Measurements from ENCODE around the gene DLGAP1. TPM values are rescaled to one million over a fixed set of nuclear protein-coding genes. Genes with fewer than 3 reads are reported as not detected.
"Not testable (repeated sequence)": the region's sequence is repeated elsewhere in the genome, so short reads cannot be mapped to it uniquely, and the experiment has no call there.

Gene DLGAP1
- total RNA-seq, 1 experiment from 2014 or later, result 0.53 TPM

DNA sequence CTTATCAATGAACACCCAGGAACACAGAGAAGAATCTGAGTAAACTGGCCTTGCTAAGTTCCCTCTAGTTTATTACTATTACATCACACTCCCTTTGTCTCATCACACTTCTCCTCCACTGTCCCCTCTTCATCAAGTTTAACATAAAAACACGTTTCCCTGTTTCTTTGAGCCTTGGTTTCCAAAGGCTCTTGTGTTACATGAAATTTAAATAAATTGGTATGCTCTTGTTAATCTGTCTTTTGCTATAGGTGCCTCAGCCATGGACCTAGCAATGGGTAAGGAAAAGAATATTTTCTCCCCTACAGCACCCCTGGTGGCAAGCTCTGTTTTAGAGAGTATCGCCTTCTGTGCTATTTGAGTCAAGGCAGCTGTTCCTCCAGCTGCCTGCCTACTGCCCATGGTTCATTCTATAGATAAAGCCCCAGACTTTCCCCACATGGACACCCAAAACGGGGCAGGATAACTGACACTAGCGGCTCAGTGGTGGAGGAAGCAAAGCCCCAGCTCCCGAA is 973.4 kb downstream of the DLGAP1 start:
- DNase-seq (ENCODE audit: low spot score), result peak; percentile 77

DNA sequence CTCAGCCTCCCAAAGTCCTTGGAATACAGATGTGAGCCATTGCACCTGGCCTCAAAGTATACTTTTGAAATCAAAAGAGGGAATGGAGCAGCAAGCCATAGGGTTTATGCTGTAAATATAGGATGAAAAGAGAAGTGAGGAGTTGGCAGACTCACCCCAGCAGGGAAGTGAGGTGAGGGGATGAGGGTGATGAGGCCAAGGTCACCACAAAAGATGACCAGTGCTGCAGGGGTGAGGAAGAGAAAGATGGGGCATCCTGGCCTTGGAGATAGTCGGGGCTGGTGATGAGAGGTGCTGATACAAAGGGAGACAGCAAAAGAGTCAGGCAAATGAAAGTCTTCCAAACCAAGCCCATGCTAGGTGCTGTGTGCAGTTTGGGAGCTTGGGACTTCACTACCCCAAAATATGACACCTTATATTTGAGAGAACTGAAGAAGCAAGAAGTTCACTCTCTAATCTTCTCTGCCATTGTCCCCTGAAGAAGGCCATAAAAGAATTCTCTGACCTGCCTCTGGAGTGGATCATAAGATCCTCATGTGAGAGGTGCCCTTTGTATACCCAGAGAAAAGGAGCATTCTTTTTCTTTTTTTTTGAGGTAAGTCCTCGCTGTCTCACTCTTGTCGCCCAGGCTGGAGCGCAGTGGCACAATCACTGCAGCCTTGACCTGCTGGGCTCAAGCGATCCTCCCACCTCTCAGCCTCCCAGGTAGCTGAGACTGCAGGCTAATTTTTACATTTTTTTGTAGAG is 974.1 kb downstream of the DLGAP1 start:
- DNase-seq (ENCODE audit: low spot score), result no peak

DNA sequence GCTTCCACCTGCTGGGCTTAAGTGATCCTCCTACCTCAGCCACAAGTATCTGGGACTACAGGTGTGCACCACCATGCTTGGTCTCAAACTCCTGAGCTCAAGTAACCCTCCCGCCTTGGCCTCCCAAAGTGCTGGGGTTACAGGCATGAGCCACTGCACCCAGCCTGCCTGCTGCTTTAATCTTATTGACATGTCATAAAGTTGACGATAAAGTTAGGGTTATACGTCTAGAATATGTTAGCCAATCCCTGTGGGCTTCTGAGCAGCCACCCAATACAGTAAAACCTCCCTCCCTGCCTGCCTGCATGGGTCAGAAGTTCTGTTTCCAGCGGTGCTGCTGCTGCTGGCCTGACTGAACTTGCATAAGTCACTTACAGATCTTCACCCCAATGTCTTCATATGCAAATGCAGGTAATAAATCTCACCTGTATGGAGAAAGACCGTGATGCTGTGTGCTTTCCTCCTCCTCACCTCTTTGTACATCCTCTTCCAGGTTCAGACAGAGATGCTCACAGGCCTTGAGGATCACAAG is 975.1 kb downstream of the DLGAP1 start:
- no peak for DNase-seq (ENCODE audit: low spot score)

DNA sequence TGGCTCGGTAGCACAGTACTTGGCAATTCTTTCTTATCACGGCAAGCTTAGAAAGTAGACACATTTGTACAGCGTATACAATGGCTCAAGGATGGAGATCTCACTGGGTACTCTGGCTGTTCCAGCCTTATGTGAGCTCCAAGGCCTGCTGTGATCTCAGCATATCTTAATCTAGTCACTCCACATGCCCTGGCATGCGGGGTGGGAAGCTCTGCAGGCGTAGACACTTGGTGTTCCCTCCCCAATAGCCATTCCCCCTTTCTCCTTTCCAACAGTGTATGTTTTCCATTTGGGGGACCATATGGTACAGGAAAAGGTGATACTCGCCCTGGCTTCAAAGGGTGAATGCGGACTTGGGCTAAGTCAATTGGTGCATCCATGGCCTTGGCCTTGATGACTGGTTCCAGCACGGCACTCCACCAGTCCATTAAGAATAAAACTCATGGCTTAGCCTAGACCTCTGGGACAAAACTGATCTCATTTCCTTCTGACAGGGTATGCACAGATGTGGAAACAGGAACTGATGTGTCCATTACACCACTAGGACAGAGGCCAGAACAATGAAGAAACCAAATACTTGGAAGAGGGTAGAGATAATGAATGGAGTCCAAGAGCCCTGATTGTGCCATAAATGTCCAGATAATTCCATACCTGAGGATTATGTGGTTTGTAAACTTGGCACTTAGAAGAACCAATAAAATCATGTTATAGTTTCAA is 976.7 kb downstream of the DLGAP1 start:
- no peak for DNase-seq (ENCODE audit: low spot score)

DNA sequence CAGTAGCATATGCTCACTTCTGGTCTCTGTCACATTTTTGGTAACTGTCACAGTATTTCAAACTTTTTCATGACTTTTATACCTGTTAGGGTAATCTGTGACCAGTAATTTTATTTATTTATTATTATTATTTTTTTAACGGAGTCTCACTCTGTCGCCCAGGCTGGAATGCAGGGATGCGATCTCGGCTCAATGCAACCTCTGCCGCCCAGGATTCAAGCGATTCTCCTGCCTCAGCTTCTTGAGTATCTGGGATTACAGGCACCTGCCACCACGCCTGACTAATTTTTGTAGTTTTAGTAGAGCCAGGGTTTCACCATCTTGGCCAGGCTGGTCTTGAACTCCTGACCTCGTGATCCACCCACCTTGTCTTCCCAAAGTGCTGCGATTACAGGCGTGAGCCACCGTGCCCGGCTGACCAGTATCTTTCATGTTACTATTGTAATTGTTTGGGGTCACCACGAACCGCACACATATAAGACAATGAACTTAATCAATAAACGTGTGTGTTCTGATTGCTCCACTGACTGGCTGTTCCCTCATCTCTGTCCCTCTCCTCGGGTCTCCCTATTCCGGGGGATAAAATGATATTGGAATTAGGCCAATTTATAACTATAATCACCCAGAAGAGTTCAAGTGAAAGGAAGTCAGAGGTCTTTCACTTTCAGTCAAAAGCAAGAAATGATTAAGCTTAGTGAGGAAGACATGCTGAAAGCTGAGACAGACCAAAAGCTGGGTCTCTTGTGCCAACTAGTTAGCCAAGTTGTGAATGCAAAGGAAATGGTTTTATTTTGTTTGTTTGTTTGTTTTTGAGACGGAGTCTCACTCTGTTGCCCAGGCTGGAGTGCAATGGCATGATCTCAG is 982.2 kb downstream of the DLGAP1 start:
- DNase-seq (ENCODE audit: low spot score), result no peak

DNA sequence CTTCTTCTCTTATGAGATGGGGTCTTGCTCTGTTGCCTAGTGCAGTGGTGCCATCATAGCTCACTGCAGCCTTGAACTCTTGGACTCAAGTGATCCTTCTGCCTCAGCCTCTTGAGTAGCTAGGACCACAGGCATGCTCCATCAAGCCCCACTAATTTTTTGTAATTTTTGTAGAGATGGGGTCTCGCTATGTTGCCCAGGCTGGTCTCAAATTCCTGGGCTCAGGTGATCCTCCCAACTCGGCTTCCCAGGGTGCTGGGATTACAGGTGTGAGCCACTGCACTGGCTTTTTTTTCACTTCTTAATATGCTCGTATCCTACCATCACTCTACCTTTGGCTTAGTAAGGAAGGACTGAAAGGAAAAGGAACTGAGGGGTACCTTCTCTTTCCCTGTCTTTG is 983.0 kb downstream of the DLGAP1 start:
- DNase-seq (ENCODE audit: low spot score), result not testable (repeated sequence)

DNA sequence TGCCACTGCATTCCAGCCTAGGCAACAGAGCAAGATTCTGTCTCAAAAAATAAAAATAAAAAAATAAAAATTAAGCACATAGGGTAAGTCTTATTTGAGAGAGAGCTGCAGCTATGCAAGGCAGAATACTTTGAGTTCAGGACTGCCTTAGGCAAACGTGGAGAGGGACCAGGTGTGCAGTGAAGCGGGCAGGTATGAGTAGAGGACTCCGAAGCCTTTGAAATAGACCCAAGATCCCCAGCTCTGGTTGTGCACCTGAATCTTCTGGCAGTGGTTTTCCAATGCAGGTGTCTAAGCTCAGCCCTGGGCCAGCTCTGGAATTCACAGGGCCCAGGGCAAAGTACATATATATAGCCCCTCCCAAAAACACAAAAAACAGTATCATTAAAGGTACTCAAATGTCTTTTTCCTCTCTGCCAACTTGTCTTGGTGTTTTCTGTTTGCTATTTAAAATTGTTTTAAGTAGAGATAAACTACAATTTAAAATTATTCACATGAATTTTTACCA is 983.9 kb downstream of the DLGAP1 start:
- DNase-seq (ENCODE audit: low spot score), result no peak

DNA sequence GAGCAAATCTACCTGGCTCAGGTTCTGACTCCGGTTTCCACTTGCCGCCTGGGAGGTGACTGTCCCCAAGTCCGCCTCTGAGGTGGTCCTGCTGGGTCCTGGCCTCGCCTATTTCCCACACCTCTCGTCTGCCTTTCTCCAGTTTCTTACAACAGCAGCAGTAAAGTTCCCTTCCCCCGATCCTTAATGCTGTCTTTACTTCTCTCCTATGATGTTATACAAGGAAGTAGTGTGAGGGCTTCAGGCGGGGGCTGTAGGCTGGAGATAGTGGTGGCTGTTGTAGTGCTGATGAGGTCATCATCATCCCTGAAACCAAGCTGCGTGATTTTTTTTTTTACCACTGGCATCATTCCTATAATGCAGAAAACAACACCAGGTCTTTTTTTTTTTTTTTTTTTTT is 986.3 kb downstream of the DLGAP1 start:
- no peak for DNase-seq (ENCODE audit: low spot score)

DNA sequence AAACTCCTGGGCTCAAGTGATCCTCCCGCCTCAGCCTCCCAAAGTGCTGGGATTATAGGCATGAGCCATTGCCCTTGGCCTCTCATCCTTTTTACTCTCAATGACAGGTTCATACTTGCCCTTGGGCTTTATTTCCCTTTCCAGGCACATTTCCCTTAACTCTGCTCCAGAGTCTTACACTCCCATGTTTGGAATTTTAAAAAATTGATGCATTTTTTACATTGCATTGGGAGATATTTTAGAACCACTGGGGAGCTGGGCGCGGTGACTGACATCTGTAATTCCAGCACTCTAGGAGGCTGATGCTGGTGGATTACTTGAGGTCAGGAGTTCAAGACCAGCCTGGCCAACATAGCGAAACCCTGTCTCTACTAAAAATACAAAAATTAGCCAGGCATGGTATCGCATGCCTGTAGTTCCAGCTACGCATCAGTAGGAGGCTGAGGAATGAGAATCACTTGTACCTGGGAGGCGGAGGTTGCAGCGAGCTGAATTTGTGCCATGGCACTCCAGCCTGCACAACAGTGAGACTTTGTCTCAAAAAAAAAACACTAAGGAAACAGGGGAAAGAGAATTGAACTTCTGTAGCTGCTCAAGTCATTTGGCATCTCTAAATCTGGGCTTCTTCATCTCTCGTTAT is 986.9 kb downstream of the DLGAP1 start:
- DNase-seq (ENCODE audit: low spot score), result no peak

DNA sequence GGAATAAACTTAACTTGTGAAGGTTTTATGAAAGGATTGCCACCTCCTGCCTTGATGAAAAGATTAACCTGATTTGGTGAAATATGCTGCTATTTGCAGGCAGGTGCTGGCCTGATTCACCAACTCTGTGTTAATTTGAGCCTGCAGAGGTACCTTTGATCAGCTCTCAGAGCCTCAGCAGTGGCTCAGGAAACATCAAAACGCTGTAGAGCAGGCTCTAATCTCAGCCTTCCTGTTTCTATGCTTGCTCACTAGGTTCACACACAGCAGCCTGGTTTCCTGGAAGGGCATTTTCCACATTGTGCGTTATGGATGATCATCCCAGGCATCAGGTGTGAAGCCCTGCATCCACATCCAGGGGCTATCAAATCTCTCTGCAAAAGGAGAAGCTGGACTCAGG is 988.2 kb downstream of the DLGAP1 start:
- no peak for DNase-seq (ENCODE audit: low spot score)

DNA sequence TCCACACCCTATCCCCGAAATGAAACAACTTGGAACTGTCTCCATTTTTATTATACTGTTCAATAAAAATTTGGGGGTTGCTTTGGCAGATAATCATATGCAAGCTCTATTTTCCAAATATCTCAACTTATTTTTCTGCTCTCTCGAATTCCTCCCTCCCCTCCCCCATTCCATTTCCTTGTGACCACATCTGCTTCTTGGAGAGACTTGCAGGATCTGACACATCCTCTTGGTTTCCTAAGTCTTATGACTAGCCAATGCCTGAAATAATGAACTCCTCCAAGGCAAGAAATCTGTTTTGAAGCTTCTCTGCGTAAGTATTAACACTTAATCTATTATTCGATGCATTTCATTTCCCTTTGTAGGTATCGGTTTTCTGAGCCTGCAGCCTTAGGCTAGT is 989.1 kb downstream of the DLGAP1 start:
- DNase-seq (ENCODE audit: low spot score), result peak; percentile 18

DNA sequence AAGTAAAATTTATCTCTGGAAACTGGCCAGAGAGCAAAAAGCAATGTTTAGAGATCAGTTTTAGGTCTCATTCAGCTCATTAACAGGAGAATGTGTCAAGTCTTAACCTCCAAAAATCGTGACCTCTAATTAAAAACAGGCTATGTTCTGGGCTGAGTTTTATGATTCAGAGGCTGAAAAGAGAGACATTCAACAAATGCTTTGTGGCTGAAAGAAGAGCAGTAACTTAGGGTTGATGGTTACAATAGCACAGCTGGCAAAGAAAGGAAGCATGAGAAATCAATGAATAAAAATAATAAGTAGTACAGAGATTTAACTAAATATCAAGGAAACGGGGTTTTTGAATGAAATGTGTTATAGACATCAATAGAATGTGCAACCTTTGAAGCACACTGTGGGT is 992.1 kb downstream of the DLGAP1 start:
- peak; percentile 34 for DNase-seq (ENCODE audit: low spot score)

DNA sequence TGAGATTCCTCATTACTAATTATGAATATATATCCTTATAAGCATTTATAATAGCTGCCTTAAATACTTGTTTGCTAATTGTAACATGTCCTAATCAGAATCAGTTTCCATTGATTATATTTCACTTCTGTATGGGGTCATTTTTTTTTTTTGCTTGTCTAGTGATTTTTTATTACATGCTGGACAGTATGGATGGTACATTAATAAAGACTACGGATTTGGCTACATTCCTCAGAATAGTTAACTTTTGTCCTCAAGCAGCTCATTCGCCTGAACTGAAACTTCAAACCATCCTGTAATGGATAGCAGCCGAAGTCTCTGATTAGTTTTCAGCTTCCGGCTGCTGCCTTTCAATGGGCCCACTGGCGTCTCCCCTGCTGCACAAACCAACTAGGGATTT is 993.4 kb downstream of the DLGAP1 start:
- no peak for DNase-seq (ENCODE audit: low spot score)

DNA sequence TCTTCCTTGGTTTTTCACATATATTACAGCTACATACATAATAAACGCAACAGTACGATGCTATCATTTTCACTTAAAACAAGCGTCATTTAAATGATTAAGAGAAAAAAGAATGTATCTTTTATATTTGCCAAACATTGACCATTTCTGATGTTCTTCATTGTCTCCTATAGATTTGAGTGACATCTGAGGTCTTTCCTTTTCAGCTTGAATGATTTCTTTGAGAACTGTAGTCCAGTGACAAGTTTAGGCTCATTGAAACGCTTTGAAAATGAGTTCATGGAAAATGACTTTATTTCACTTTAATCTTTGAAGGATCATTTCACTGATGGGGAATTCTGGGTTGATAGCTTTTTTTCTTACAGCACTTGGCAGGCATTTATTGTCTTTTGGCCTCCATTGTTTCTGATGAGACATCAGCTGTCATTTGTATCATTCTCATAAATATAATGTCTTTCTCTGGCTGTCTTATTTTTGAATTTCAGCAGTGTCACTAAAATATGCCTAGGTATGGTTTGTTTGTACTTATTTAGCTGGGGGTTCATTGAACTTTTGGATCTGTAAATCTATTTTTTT is 994.2 kb downstream of the DLGAP1 start:
- DNase-seq (ENCODE audit: low spot score), result peak; percentile 14

DNA sequence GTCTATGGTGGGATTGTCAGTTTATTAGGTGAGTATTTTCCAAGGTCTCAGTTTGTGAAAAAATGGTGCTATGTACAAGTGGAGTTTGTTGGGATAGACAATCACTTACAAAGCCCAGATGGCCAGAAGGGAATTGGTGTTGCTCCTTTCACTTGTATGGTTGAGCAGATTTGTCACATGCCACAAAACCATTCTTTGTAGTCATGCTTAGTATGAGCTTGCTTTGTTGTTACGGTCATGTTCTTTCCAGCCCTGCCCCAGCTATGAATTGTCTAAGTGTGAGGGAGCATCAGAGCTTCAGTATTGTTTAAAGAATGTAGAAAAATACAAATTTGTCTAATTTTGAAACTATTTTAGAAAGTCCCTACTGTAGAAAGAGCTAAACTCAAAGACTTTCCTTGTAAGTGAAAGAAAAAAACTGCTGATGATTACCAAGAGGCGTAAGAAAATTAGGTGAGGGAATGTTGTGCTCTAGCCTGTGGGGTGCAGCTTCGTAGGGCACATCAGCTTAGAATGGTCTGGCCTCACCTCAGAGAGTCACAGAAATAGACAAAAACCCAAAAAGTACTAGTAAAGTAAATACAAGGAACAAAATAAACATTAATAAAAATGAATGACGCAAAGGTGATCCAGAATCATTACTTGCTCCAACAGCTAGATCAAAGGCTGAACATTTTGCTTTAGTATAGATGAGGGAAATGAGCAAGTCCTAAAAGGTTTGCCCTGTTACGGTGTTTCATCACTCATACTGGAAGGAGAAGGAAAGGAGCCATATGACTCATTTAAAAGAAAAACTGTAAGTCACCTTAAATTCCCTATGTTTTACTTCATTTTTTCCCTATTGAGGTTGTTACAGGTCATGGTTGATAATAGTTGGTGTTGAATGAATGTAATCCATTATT is 995.9 kb downstream of the DLGAP1 start:
- peak; percentile 39 for DNase-seq (ENCODE audit: low spot score)

DNA sequence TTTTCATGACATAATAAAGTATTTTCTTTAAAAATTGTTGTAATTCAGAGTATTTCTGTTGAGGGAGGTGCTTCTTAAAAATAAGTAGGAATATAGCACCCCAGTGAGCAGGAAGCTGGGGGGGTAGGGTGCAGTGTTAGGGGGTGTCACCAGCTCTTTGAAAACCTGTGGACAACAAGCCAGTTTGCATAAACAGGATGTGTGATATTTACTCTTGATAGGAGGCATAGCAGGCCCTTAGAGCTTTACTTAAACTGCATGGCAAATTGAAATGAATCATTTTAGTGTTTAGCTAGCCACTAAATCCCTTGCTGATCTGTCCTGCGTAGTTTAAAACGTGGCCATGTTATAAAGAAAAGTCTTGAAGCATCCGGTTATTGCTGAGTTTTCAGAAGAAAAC is 996.7 kb downstream of the DLGAP1 start:
- DNase-seq (ENCODE audit: low spot score), result peak; percentile 16

DNA sequence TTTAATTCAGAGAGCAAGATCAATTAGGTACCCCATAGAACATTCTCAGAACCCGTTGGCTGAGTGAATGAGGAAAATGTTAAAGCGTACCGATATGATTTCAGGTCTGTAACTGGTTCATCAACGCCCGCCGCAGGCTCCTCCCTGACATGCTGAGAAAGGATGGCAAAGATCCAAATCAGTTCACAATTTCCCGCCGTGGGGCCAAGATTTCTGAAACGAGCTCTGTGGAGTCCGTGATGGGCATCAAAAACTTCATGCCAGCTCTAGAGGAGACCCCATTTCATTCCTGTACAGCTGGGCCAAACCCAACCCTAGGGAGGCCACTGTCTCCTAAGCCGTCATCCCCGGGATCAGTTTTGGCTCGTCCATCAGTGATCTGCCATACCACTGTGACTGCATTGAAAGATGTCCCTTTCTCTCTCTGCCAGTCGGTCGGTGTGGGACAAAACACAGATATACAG is 997.8 kb downstream of the DLGAP1 start:
- DNase-seq (ENCODE audit: low spot score), result peak; percentile 75

DNA sequence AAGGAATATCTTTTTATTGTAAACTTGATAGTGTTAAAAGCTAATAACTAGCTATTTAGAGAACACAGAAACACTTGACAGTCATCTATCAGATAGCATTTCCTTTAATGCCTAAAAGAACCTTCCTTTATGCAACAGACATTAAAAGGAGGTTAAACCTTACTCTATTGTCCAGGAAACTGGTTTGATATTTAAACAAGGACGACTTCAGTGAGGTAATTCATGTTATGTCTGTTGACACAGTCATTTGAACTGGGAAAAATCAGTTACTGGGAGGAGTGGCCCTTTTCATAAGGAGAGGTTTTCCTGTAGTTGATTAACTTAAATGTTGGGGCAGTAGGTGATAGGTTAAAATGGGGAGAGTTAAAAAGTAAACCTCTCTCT is 998.4 kb downstream of the DLGAP1 start:
- DNase-seq (ENCODE audit: low spot score), result peak; percentile 95

DNA sequence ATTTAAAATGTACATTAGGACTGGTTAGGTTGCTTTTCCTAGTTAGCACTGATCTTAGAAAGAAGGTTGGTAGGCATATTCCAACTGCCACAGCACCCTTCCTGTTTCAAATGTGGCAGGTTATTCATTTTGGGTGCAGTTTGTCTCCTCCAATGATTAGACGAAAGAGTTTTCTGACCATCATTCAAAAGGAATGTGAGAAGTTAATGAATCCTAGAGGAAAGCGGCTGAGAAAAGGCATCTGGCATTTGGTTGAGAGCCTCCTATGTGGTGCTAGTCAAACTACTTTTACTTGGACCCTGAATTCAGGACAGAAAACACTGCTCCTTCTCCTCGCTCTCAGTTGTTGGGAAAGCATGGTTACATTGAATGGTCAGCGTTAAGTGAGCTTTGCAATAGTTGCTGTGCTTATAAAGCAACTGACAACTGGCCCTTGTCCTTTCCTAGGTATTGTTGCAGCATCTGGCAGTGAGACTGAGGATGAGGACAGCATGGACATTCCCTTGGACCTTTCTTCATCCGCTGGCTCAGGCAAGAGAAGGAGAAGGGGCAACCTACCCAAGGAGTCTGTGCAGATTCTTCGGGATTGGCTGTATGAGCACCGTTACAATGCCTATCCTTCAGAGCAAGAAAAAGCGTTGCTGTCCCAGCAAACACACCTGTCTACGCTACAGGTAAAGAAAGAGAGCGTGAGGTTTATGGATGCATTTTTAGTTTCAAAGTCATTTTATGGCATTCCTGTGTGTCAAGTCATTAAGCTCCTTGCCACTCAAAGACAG is 999.0 kb downstream of the DLGAP1 start:
- DNase-seq (ENCODE audit: low spot score), result peak; percentile 91

Data from HT-29 (cell line).